GM23338 (cell line): Measurements from ENCODE around the gene DOCK2. TPM values are rescaled to one million over a fixed set of nuclear protein-coding genes. Genes with fewer than 3 reads are reported as not detected.

ENCODE experiments used
- ATAC-seq: fragments of 200-7000 bp; cut with Tn5 transposase; 3 replicates; pipeline ENCODE4 v1.9.1; 2020
- DNase-seq: peaks from one replicate; pipeline ENCODE4 v3.0.0-alpha.2; 2015; ENCODE audit warnings: low spot score
- H2AFZ ChIP-seq: fragments of 200-600 bp; sonication (generic); 2 replicates; pipeline ENCODE4 v1.8.0; 2016; ENCODE audit warnings: antibody characterized with exemption, mild to moderate bottlenecking, moderate library complexity
- H3F3A ChIP-seq: fragments of 200-600 bp; sonication (generic); replicated peaks from 2 replicates; pipeline ENCODE4 v1.8.0; 2017; ENCODE audit warnings: antibody characterized with exemption, mixed run types, low read depth
- H3K27ac ChIP-seq: fragments of 200-600 bp; sonication (generic); 2 replicates; pipeline ENCODE4 v1.6.1; 2016; ENCODE audit warnings: low read depth
- H3K27me3 ChIP-seq: fragments of 200-600 bp; sonication (generic); 2 replicates; pipeline ENCODE4 v1.8.0; 2016; ENCODE audit warnings: mild to moderate bottlenecking, mixed run types, moderate library complexity; ENCODE audit not compliant: insufficient read depth
- H3K36me3 ChIP-seq: fragments of 200-600 bp; sonication (generic); 2 replicates; pipeline ENCODE4 v1.8.0; 2016; ENCODE audit warnings: mild to moderate bottlenecking; ENCODE audit not compliant: insufficient read depth
- H3K4me1 ChIP-seq: fragments of 200-600 bp; sonication (generic); 2 replicates; pipeline ENCODE4 v1.8.0; 2016; ENCODE audit warnings: mild to moderate bottlenecking, moderate library complexity; ENCODE audit not compliant: insufficient read depth
- H3K4me2 ChIP-seq: fragments of 200-600 bp; sonication (generic); 2 replicates; pipeline ENCODE4 v1.7.1; 2017; ENCODE audit warnings: mixed run types
- H3K4me3 ChIP-seq: fragments of 200-600 bp; sonication (generic); 2 replicates; pipeline ENCODE4 v1.6.1; 2016; ENCODE audit warnings: mixed run types
- H3K79me2 ChIP-seq: fragments of 200-600 bp; sonication (generic); replicated peaks from 2 replicates; pipeline ENCODE4 v1.8.0; 2017; ENCODE audit warnings: mild to moderate bottlenecking; ENCODE audit not compliant: insufficient read depth
- H3K9me2 ChIP-seq: fragments of 200-600 bp; sonication (generic); 2 replicates; pipeline ENCODE4 v1.8.0; 2017; ENCODE audit not compliant: insufficient read depth
- H4K20me1 ChIP-seq: fragments of 200-600 bp; sonication (generic); replicated peaks from 2 replicates; pipeline ENCODE4 v1.8.0; 2017; ENCODE audit warnings: mild to moderate bottlenecking; ENCODE audit not compliant: insufficient read depth
- H3K27ac Mint-ChIP-seq: 2 replicates; pipeline ENCODE4 v1.8.0; 2020; ENCODE audit warnings: inconsistent platforms, mild to moderate bottlenecking, moderate library complexity, mixed read lengths
- H3K27me3 Mint-ChIP-seq: 3 replicates; pipeline ENCODE4 v1.8.0; 2022; ENCODE audit warnings: low read depth, mild to moderate bottlenecking, moderate library complexity, mixed read lengths, inconsistent platforms; ENCODE audit not compliant: insufficient read depth, poor library complexity
- H3K36me3 Mint-ChIP-seq: 3 replicates; pipeline ENCODE4 v1.8.0; 2021; ENCODE audit warnings: low read depth, mild to moderate bottlenecking, inconsistent platforms, moderate library complexity, mixed read lengths
- H3K4me1 Mint-ChIP-seq: 3 replicates; pipeline ENCODE4 v1.8.0; 2020; ENCODE audit warnings: mild to moderate bottlenecking, inconsistent platforms, mixed read lengths
- H3K4me3 Mint-ChIP-seq: 3 replicates; pipeline ENCODE4 v1.8.0; 2021; ENCODE audit warnings: moderate library complexity, mild to moderate bottlenecking, inconsistent platforms, mixed read lengths
- H3K9me3 Mint-ChIP-seq: 3 replicates; pipeline ENCODE4 v1.8.0; 2020; ENCODE audit warnings: moderate library complexity, mild to moderate bottlenecking, inconsistent platforms, mixed read lengths
- CREB1 ChIP-seq: fragments of 250-450 bp; sonication (Bioruptor Pico); IDR thresholded peaks from 2 replicates; pipeline ENCODE4 v1.5.0; 2020; ENCODE audit warnings: low read depth, mild to moderate bottlenecking, moderate library complexity
- CTCF ChIP-seq, 2 experiments: fragments of 200-600 bp in 1 of 2; sonication (generic) in 1 of 2; conservative IDR thresholded peaks; 2 replicates each; pipeline versions ENCODE4 v1.5.1 to v1.6.1; 2016 to 2017; ENCODE audit warnings: antibody characterized with exemption in 2 of 2, low read depth in 2 of 2, mild to moderate bottlenecking in 2 of 2, moderate library complexity in 1 of 2
- ETS1 ChIP-seq: IDR thresholded peaks from 2 replicates; pipeline ENCODE4 v1.6.1; 2016; ENCODE audit warnings: antibody characterized with exemption
- EZH2 ChIP-seq: fragments of 200-600 bp; sonication (generic); IDR thresholded peaks from one replicate; pipeline ENCODE4 v1.8.0; 2017; ENCODE audit warnings: antibody characterized with exemption, mild to moderate bottlenecking, low read depth; ENCODE audit not compliant: unreplicated experiment
- EZH2phosphoT487 ChIP-seq: fragments of 200-600 bp; sonication (generic); IDR thresholded peaks from one replicate; pipeline ENCODE4 v1.8.1; 2018; ENCODE audit warnings: antibody characterized with exemption; ENCODE audit not compliant: unreplicated experiment
- JUNB ChIP-seq: IDR thresholded peaks from one replicate; pipeline ENCODE4 v1.6.1; 2016; ENCODE audit warnings: antibody characterized with exemption; ENCODE audit not compliant: unreplicated experiment
- NANOG ChIP-seq: IDR thresholded peaks from 2 replicates; pipeline ENCODE4 v1.6.1; 2016; ENCODE audit warnings: antibody characterized with exemption, borderline replicate concordance
- POLR2AphosphoS5 ChIP-seq: IDR thresholded peaks from 2 replicates; pipeline ENCODE4 v1.6.1; 2016; ENCODE audit warnings: antibody characterized with exemption, low read depth
- STAT1 ChIP-seq: IDR thresholded peaks from one replicate; pipeline ENCODE4 v1.6.1; 2016; ENCODE audit warnings: antibody characterized with exemption; ENCODE audit not compliant: unreplicated experiment
- ZNF114 ChIP-seq: fragments of 250-450 bp; sonication (Bioruptor Pico); IDR thresholded peaks from 2 replicates; pipeline ENCODE4 v1.5.0; 2020; ENCODE audit warnings: mild to moderate bottlenecking, moderate library complexity
- ZNF331 ChIP-seq: fragments of 250-450 bp; sonication (Bioruptor Pico); IDR thresholded peaks from 2 replicates; pipeline ENCODE4 v1.5.0; 2020; ENCODE audit warnings: low read depth, mild to moderate bottlenecking, moderate library complexity
- polyA plus RNA-seq: library from polyadenylated mRNA; unstranded; fragments of >200 nt; fragmentation: Nextera tagmentation; extraction: Ambion mirVana; gene quantifications from 2 replicates; pipeline ENCODE4 v1.2.1, GENCODE V29; 2016
- total RNA-seq: library from RNA; depleted of rRNA; stranded (reverse); fragments of >200 nt; shearing (Covaris generic); gene quantifications from 2 replicates; pipeline ENCODE4 v1.2.3, GENCODE V29; 2014
- TF ChIP-seq, protein P1 (sequence below): IDR thresholded peaks from one replicate; pipeline ENCODE4 v1.6.1; 2018; ENCODE audit warnings: antibody characterized with exemption; ENCODE audit not compliant: unreplicated experiment

Gene DOCK2
- total and polyA plus RNA-seq, 2 experiments from 2014 or later: 3.7 to 9.4 TPM

- TF ChIP-seq NANOG (no peak), ETS1 (no peak)
These were observed 140.1 kb downstream of the DOCK2 start (continued) for GRCh38 chr5:169777159-169777558.

DNA sequence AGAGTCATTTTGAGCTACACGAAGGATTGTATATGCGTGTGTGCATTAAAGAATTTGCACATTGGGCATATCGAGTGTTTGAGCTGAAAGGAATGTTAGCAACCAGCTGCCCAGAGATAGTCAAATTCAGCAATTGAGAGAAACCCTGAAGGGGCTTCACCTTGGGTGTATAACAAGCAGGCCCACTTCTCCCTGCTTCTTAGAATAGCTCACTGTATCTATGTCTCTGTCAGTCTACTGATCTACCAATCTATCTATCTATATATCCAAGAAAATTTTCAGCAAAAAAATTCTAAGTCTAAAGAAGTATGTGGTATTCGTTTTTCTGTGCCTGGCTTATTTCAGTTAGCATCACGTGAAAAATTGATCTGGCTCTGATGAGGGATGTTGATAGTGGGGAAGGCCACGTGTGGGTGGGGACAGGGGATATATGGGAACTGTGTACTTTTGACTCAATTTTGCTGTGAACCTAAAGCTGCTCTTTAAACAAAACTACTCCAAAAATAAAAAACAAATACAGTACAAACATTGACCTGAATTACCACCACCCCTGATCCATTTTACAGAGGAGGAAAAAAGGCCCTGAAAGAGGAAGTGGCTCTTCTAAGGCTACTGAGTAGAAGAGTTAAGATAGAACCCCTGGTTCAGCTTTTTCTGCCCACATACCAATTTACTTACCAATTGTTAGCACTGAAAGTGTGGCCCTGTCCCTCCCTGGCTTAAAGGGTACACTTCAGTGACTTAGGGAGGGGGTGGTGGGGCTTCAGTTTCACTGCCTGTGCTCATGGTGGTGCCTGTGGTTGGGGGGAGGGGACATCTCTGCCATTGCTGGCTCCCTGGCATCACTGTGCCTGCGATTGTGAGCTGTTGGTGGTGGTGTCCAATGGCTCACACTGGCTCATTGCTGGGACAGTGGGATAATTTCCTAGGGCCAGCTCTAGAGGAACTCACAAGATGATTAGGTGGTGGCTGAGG lies 141.8 kb downstream of the DOCK2 start:
- no peak overlapping the region for H3K4me3 Mint-ChIP-seq
- no peak for DNase-seq
- TF ChIP-seq ZNF331 (CRISPR knock-in tag): no peak
- no peak for TF ChIP-seq ZNF114
- no peak for TF ChIP-seq EZH2phosphoT487
- no peak for TF ChIP-seq CTCF (conservative IDR thresholded peaks at IDR 0.05; ENCODE audit: low read depth in 2 of 2)
- TF ChIP-seq CREB1: no peak
- no peak for TF ChIP-seq JUNB
- TF ChIP-seq STAT1: no peak
- TF ChIP-seq POLR2AphosphoS5: no peak
- TF ChIP-seq EZH2: no peak
- TF ChIP-seq, protein P1, sequence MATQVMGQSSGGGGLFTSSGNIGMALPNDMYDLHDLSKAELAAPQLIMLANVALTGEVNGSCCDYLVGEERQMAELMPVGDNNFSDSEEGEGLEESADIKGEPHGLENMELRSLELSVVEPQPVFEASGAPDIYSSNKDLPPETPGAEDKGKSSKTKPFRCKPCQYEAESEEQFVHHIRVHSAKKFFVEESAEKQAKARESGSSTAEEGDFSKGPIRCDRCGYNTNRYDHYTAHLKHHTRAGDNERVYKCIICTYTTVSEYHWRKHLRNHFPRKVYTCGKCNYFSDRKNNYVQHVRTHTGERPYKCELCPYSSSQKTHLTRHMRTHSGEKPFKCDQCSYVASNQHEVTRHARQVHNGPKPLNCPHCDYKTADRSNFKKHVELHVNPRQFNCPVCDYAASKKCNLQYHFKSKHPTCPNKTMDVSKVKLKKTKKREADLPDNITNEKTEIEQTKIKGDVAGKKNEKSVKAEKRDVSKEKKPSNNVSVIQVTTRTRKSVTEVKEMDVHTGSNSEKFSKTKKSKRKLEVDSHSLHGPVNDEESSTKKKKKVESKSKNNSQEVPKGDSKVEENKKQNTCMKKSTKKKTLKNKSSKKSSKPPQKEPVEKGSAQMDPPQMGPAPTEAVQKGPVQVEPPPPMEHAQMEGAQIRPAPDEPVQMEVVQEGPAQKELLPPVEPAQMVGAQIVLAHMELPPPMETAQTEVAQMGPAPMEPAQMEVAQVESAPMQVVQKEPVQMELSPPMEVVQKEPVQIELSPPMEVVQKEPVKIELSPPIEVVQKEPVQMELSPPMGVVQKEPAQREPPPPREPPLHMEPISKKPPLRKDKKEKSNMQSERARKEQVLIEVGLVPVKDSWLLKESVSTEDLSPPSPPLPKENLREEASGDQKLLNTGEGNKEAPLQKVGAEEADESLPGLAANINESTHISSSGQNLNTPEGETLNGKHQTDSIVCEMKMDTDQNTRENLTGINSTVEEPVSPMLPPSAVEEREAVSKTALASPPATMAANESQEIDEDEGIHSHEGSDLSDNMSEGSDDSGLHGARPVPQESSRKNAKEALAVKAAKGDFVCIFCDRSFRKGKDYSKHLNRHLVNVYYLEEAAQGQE: no peak

More for the DNA sequence above, 141.8 kb downstream of the DOCK2 start:
- no peak overlapping the region for H3K27ac ChIP-seq
- no peaks in the 10 kb centered on the region for H4K20me1 ChIP-seq
- no peak overlapping the region for H3K4me2 ChIP-seq
- no peaks in the 10 kb centered on the region for H3K36me3 Mint-ChIP-seq
- H3K27me3 ChIP-seq: no peaks in the 10 kb centered on the region
- peaks cover 7% of the 10 kb centered on the region for H3K27me3 Mint-ChIP-seq
- H3K4me3 ChIP-seq: no peak overlapping the region
- ATAC-seq: no peak
- no peaks in the 10 kb centered on the region for H3F3A ChIP-seq
- H3K4me1 Mint-ChIP-seq: peaks cover 21% of the 10 kb centered on the region; the same call in 2 of the 3 replicates
- H3K27ac Mint-ChIP-seq: no peak overlapping the region
- H3K79me2 ChIP-seq: no peaks in the 10 kb centered on the region
- H3K4me1 ChIP-seq: peaks cover 4% of the 10 kb centered on the region; the same call in 1 of the 2 replicates
- no peaks in the 10 kb centered on the region for H3K9me2 ChIP-seq
- H3K36me3 ChIP-seq: no peaks in the 10 kb centered on the region
- H3K9me3 Mint-ChIP-seq: no peaks in the 10 kb centered on the region
- no peak overlapping the region for H2AFZ ChIP-seq
